ENCODE results near the gene NXN.
"Not testable (repeated sequence)": the region's sequence is repeated elsewhere in the genome, so short reads cannot be mapped to it uniquely, and the experiment has no call there.

NXN gene

GRCh38 chr17:872855-873254 lies 106.7 kb downstream of the NXN start:
- TF ChIP-seq CTCF (IDR thresholded peaks at IDR 0.05; ENCODE audit: control extremely low read depth, extremely low read depth, low read depth, missing control alignments) = no peak
- ChIA-PET CTCF (interaction anchor here (1.2 kb wide), 1 partner anchor 12 kb away, joined by 4 read pairs; no protein-coding TSS in a partner anchor), POLR2A (no interaction called here)
- no peak for DNase-seq (ENCODE audit: extremely low spot score)

- TF ChIP-seq CTCF (IDR thresholded peaks at IDR 0.05; ENCODE audit: control extremely low read depth, extremely low read depth, low read depth, missing control alignments) = no peak
- POLR2A ChIA-PET = no interaction called here
- no peak for DNase-seq (ENCODE audit: extremely low spot score)
- CTCF ChIA-PET = interaction anchor here (1.4 kb wide), 1 partner anchor 10 kb away, joined by 3 read pairs; no protein-coding TSS in a partner anchor
These were observed 107.6 kb downstream of the NXN start for GRCh38 chr17:871751-872519.

- ChIA-PET POLR2A (no interaction called here), CTCF (no interaction called here)
These were observed 109.7 kb downstream of the NXN start for GRCh38 chr17:869567-870525.

GRCh38 chr17:869086-869485 lies 110.5 kb downstream of the NXN start:
- CTCF ChIA-PET = no interaction called here
- no peak for TF ChIP-seq CTCF (IDR thresholded peaks at IDR 0.05; ENCODE audit: control extremely low read depth, extremely low read depth, low read depth, missing control alignments)
- POLR2A ChIA-PET = no interaction called here
- DNase-seq (ENCODE audit: extremely low spot score) = no peak

More at GRCh38 chr17:869567-870525, 109.7 kb downstream of the NXN start:
- DNase-seq (ENCODE audit: extremely low spot score) = no peak
- no peak for TF ChIP-seq CTCF (IDR thresholded peaks at IDR 0.05; ENCODE audit: control extremely low read depth, extremely low read depth, low read depth, missing control alignments)

DNA sequence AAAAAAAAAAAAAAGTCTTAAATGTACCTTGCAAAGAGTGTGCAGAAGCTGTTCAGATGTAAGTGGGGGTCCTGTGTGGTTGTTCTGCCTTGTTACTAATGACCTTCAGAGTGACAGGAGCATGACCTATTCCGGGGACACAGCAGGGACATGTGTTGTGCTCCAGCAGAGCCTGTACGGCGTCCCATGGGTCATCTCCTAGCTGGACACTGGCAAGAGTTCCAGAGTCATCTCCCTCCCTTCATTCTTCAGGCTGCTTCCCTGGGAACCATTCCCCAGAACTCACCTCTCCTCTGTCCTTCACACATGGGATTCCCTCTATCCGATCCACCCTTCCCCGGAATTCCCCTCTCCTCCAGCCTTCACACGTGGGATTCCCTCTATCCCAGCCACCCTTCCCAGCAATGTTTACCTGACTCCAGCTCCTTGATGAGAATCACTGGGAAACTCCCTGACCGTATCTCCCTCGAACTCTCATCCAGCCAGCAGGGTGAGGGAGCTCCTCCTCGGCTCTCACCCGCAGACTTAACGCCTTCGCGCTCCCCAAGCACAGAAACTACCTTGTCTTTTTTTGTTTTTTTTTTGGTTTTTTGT lies 111.6 kb downstream of the NXN start:
- no peak for TF ChIP-seq CTCF (IDR thresholded peaks at IDR 0.05; ENCODE audit: control extremely low read depth, extremely low read depth, low read depth, missing control alignments)

DNA sequence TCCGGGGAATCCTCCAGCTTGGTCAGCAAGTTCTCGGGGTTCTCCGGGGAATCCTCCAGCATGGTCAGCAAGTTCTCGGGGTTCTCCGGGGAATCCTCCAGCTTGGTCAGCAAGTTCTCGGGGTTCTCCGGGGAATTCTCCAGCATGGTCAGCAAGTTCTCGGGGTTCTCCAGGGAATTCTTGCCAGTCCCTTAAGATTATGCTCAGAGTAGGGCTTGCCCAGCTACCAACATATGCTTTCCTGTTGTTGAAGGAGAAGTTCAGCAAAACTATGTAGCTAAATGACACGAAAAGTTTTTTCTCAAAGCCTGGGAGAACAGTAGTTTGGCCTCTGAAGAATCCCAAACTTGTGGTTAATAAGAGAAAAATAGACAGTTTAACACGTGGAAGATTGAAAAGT lies 112.3 kb downstream of the NXN start:
- DNase-seq (ENCODE audit: extremely low spot score); POLR2A ChIA-PET: not testable (repeated sequence)
- CTCF ChIA-PET = interaction anchor here (1.2 kb wide), 1 partner anchor 9 kb away, joined by 4 read pairs; no protein-coding TSS in a partner anchor

More for the DNA sequence above, 111.6 kb downstream of the NXN start:
- CTCF ChIA-PET = no interaction called here
- POLR2A ChIA-PET = no interaction called here
- DNase-seq (ENCODE audit: extremely low spot score) = no peak
